Nephron (organoid): ENCODE data around the gene VPS11.

Experiments used
- H3K27ac Mint-ChIP-seq, 3 experiments: 2 replicates each; pipeline ENCODE4 v1.8.0; 2020; ENCODE audit warnings: mixed read lengths in 3 of 3, mild to moderate bottlenecking in 2 of 3, moderate library complexity in 1 of 3
- H3K27me3 Mint-ChIP-seq: 2 replicates; pipeline ENCODE4 v1.8.0; 2021; ENCODE audit warnings: low read depth, mild to moderate bottlenecking, moderate library complexity, mixed read lengths
- H3K36me3 Mint-ChIP-seq: 2 replicates; pipeline ENCODE4 v1.8.0; 2020; ENCODE audit warnings: low read depth, mixed read lengths
- H3K4me1 Mint-ChIP-seq: 2 replicates; pipeline ENCODE4 v1.8.0; 2020; ENCODE audit warnings: mixed read lengths
- H3K4me3 Mint-ChIP-seq, 3 experiments: 2 replicates each; pipeline ENCODE4 v1.8.0; 2020; ENCODE audit warnings: mild to moderate bottlenecking in 3 of 3, mixed read lengths in 3 of 3, moderate library complexity in 2 of 3
- H3K9me3 Mint-ChIP-seq: 2 replicates; pipeline ENCODE4 v1.8.0; 2020; ENCODE audit warnings: mixed read lengths
- CTCF ChIP-seq, 3 experiments: fragments of 200-600 bp; sonication (generic); IDR thresholded peaks; one replicate each; pipeline ENCODE4 v1.5.0; 2021; ENCODE audit warnings: antibody characterized with exemption in 3 of 3; ENCODE audit not compliant: unreplicated experiment in 3 of 3

Gene VPS11

DNA sequence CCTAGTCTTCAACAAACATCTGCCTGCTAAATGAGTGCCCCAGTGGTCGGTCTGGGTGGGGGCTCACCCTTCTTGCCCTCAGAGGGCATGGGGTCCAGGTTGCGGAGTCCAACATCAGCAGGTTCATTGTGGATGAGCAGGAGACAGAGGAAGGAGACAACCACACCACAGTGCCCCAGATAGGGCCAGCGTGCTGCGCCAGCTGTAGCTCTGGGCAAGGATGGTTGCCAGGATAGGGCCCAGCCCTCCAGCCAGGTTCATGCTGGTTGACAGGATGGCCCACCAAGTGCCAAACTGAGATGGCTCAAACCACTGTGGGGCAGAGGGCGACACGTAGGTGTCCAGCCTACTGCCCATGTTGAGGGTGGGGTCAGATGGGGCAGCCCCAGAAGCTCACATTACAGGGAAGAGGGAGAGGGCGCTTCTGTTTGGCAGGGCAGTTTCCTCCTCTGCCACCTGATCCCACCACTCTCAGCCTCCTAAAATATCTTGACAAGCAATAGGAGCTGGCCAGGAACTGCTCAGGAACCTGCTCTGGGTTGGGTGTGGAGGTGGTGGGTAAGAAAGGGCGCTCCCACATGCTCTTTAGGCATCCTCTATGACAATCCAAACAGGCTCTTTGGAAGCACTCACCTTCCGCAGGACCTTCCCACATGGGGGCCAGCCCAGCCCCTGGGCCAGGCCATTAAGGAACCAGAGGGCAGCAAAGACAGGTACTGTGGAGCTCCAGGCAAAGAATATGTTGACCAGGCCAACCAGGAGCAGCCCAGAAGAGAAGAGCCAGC lies 39.9 kb upstream of the VPS11 start:
- Mint-ChIP-seq H3K9me3 (no peaks in the 10 kb centered on the region), H3K4me3 (peak overlapping the region; percentile 71 to 87 (median 84)), H3K27ac (peak overlapping the region; percentile 87 to 98 (median 92)), H3K27me3 (no peaks in the 10 kb centered on the region), H3K4me1 (peaks cover 24% of the 10 kb centered on the region), H3K36me3 (peaks cover 41% of the 10 kb centered on the region)
- TF ChIP-seq CTCF (IDR thresholded peaks at IDR 0.05; ENCODE audit: unreplicated experiment in 3 of 3) = no peak

- no peak for TF ChIP-seq CTCF (IDR thresholded peaks at IDR 0.05; ENCODE audit: unreplicated experiment in 3 of 3)
- H3K9me3 Mint-ChIP-seq = no peaks in the 10 kb centered on the region
- H3K4me1 Mint-ChIP-seq = peaks cover 24% of the 10 kb centered on the region
- no peaks in the 10 kb centered on the region for H3K27me3 Mint-ChIP-seq
- H3K27ac Mint-ChIP-seq = peak overlapping the region; percentile 87 to 98 (median 92)
- H3K4me3 Mint-ChIP-seq = peak overlapping the region; percentile 84 to 87 (median 86)
- peaks cover 36% of the 10 kb centered on the region for H3K36me3 Mint-ChIP-seq
These were observed 39.1 kb upstream of the VPS11 start for GRCh38 chr11:119028346-119029068.

GRCh38 chr11:119029069-119029339 lies 38.6 kb upstream of the VPS11 start:
- peak overlapping the region; percentile 87 to 98 (median 92) for H3K27ac Mint-ChIP-seq
- TF ChIP-seq CTCF (IDR thresholded peaks at IDR 0.05; ENCODE audit: unreplicated experiment in 3 of 3) = no peak
- peaks cover 32% of the 10 kb centered on the region for H3K36me3 Mint-ChIP-seq
- H3K4me3 Mint-ChIP-seq = peak overlapping the region; percentile 84 to 87 (median 86)
- no peaks in the 10 kb centered on the region for H3K9me3 Mint-ChIP-seq
- peaks cover 24% of the 10 kb centered on the region for H3K4me1 Mint-ChIP-seq
- no peaks in the 10 kb centered on the region for H3K27me3 Mint-ChIP-seq

DNA sequence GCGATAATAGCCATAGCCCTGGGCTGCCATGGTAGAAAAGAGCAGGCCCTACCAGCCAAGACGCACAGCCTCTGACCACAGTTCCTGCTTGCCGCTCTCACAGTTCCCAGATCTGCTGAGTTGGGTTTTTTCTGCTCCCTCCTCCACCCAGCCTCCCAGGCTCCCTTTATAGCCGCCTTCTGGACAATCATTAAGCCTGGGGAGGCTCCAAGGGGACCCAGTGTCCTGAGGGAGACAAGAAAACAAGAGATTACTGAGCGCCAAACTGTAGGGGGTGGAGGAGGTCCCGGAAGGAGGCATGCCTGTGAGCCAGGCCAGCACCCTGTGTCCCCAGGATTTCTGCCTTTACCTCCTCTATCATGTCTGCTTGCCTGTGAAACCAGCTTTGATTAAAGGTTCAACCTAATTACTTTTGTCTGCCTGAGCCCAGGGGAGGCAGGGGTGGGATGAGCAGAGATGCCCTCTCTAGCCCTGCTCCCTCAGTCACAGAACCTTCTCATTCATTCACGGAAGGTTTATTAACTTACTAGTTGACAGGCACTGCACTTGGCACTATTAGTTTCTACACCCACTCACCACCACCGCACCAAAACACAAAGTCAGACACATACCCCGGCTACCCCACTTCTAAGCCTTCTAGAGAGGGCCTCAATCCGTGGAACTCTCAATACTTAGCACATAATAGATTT lies 38.1 kb upstream of the VPS11 start:
- H3K4me1 Mint-ChIP-seq = peaks cover 24% of the 10 kb centered on the region
- no peak for TF ChIP-seq CTCF (IDR thresholded peaks at IDR 0.05; ENCODE audit: unreplicated experiment in 3 of 3)
- H3K4me3 Mint-ChIP-seq = peak overlapping the region; percentile 84 to 87 (median 86)
- peaks cover 27% of the 10 kb centered on the region for H3K36me3 Mint-ChIP-seq
- H3K9me3 Mint-ChIP-seq = no peaks in the 10 kb centered on the region
- no peaks in the 10 kb centered on the region for H3K27me3 Mint-ChIP-seq
- peak overlapping the region; percentile 87 to 98 (median 92) for H3K27ac Mint-ChIP-seq

DNA sequence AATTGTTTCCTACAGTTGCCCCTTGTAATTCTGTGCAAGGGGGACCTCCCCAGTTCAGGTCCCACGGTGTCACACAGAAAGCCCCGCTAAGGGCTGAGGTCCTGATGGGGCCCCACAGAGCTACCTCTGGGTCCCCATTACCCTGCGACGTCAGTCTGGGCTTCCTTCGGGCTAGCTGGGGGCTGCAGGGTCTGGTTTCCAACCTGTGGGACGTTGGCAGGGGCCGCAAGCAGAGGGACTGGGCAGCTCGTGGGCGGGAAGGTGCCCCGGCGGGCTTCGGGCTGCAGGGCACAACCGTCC lies 37.6 kb upstream of the VPS11 start:
- Mint-ChIP-seq H3K27me3 (no peaks in the 10 kb centered on the region), H3K4me1 (peaks cover 24% of the 10 kb centered on the region), H3K9me3 (no peaks in the 10 kb centered on the region), H3K27ac (peak overlapping the region; percentile 87 to 98 (median 92)), H3K36me3 (peaks cover 22% of the 10 kb centered on the region), H3K4me3 (peak overlapping the region; percentile 84 to 87 (median 86))
- no peak for TF ChIP-seq CTCF (IDR thresholded peaks at IDR 0.05; ENCODE audit: unreplicated experiment in 3 of 3)
